Astrocyte of the spinal cord (primary cell): Measurements from ENCODE around the gene VARS1.
A peak's percentile ranks its signal among the peaks of the same experiment; 100 is the strongest.

Experiments
- DNase-seq: peaks from one replicate; pipeline ENCODE4 v3.0.0; 2011; ENCODE audit warnings: low read depth, low spot score
- H3K4me3 ChIP-seq: 2 replicates; pipeline ENCODE4 v1.5.1; 2011; ENCODE audit warnings: low read depth, mild to moderate bottlenecking, low read length, moderate library complexity
- in situ Hi-C: cut with HindIII; loops from 2 replicates; pipeline ENCODE4 v1.10.0; 2017; ENCODE audit warnings: low sequenced_read_pairs
- TF ChIP-seq, protein P1 (sequence below): IDR thresholded peaks from 2 replicates; pipeline ENCODE4 v1.5.1; 2012; ENCODE audit warnings: low read depth, mild to moderate bottlenecking, low read length, inconsistent platforms

The VARS1 gene

DNA sequence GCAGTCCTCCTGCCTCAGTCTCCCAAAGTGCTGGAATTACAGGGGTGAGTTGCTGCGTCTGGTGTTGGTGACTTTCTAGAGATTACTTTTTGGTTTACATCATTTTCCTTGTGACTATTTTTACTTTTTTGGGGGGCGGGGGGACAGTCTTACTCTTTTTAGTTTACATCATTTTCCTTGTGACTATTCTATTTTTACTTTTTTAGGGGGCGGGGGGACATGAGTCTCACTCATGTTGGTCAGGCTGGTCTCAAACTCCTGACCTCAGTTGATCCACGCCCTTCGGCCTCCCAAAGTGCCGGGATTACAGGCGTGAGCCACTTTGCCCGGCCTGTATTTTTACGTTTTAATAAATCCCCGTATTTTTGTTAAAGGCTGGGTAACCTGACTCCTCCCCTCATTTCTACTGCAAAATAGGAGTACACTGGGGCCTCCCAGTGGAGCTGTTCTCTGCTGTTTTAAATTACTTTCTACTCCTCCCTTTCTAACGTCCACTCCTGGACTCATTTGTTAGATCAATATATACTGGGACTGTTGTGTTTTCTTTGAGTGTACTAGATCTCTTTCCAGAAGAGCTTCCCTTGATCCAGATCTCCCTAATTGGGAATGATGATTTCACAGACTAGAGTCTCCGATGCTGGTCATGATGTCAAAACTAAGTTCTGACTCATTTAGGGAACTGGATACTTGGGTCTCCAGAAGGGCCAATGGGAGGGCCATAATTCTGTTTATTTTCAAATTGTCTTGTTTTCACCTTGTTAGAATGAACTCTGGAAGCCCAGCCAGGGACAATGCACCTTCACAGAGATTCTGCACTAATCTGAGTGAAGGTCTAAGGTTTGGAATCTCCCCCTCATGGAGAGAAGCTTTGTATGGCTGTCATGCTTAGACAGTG, 41.2 kb upstream of the VARS1 start:
- peak; percentile 56 for DNase-seq
- H3K4me3 ChIP-seq, result peak overlapping the region; percentile 79
- in situ Hi-C loops, result no loop called here
- TF ChIP-seq, protein P1, sequence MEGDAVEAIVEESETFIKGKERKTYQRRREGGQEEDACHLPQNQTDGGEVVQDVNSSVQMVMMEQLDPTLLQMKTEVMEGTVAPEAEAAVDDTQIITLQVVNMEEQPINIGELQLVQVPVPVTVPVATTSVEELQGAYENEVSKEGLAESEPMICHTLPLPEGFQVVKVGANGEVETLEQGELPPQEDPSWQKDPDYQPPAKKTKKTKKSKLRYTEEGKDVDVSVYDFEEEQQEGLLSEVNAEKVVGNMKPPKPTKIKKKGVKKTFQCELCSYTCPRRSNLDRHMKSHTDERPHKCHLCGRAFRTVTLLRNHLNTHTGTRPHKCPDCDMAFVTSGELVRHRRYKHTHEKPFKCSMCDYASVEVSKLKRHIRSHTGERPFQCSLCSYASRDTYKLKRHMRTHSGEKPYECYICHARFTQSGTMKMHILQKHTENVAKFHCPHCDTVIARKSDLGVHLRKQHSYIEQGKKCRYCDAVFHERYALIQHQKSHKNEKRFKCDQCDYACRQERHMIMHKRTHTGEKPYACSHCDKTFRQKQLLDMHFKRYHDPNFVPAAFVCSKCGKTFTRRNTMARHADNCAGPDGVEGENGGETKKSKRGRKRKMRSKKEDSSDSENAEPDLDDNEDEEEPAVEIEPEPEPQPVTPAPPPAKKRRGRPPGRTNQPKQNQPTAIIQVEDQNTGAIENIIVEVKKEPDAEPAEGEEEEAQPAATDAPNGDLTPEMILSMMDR, result no peak

DNA sequence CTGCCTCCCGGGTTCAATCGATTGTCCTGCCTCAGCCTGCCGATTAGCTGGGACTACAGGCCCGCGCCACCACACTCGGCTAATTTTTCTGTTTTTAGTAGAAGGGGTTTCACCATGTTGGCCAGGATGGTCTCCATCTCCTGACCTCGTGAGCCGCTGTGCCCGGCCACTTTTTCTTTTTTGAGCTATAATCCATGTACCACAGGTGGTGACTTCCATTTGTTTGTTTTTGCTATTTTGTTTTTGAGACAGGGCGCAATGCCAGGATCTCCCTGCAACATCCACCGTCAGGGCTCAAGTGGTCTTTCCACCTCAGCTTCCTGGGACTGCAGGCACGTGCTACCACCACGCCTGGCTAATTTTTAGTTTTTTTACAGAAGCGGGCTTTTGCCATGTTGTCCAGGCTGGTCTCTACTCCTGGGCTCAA, 40.5 kb upstream of the VARS1 start:
- H3K4me3 ChIP-seq, result peak overlapping the region; percentile 79
- TF ChIP-seq, protein P1, result no peak
- in situ Hi-C loops, result no loop called here
- DNase-seq, result no peak

DNA sequence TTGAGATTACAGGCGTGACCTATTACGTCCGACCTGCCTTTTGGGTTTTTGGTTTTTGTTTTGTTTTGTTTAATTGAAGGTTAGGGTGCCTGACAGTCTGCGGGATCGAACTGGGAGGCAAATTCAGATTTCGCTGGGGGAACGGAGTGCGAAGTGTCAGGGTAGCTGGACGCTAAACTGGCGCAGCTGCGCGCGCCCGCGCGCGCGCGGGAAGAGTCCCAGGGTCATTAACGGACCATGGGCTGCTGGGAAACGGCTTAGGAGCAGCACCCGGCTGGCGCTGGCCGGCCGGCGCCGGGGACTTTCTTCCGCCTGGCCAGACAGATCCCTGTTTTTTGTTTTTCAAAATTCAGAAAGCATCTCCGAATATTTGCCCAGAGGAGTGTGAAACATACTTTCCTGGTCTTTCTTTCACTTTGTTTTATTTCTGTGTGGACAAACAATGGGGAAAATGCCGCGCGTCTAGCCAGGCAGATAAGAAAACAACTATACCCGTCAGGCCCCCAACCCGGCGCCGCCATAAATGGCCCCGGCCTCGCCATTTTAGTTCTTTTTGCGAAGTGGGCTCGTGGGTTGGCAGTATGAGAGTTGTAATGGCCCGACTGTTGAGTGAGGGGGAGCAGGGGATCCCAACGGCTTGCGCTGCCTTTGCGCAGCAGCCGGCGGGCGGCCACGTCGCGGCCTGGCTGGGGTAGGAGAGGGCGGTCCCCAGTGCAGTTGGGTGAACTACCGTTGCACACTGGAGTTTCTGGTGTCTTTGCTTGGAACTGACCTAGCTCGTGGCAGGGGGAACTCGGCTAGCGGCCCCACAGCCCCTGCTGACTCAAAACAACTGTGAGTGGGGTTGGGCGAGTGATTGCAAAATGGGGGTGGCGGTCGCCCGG, 39.1 kb upstream of the VARS1 start:
- TF ChIP-seq, protein P1, result no peak
- DNase-seq, result peak; percentile 89
- in situ Hi-C loops, result no loop called here
- H3K4me3 ChIP-seq, result peak overlapping the region; percentile 79

DNA sequence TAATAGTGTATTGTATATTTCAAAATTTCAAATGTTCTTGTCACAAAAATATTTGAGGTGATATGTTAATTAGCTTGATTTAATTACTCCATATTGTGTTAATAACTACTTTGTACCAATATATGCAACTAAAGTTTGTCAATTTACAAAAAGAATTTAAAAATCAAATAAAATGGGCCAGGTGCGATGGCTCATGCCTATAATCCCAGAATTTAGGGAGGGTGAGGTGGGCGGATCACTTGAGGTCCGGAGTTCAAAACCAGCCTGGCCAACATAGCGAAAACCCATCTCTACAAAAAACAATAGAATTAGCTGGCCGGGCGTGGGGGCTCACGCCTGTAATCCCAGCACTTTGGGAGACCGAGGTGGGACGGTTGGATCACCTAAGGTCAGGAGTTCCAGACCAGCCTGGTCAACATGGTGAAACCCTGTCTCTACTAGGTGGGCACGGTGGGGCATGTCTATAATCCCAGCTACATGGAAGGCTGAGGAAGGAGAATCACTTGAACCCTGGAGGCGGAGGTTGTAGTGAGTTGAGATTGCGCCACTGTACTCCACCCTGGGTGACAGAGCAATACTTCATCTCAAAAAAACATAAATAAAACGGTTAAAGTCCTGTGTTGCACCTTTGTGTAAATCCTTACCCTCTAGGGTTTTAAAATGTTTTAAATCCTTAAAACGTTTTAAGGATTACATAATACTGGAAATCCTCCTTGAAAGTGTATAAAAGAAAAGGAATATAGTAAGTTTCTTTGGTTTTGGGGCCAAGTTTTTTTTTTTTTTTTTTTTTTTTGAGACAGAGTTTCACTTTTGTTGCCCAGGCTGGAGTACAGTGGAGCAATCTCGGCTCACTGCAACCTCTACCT, 36.0 kb upstream of the VARS1 start:
- TF ChIP-seq, protein P1, result no peak
- no peak for DNase-seq
- in situ Hi-C loops, result no loop called here
- peak overlapping the region; percentile 72 for H3K4me3 ChIP-seq

DNA sequence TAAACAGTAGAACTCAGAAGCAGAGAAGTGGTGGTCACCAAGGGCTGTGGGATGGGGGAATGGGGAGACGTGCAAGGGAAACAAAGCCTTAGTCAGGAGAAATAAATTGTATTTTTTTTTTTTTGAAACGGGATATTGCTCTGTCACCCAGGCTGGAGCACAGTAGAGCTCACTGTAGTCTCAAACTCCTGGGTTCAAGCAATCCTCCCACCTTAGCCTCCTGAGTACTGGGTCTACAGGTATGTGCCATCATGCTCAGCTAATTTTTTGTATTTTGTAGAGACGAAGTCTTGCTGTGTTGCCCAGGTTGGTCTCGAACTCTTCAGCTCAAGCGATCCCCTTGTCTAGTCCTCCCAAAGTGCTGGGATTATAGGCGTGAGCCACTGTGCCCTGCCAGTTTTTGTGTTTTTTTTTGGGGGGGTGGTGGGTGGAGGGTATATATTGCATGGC, 35.4 kb upstream of the VARS1 start:
- H3K4me3 ChIP-seq, result peak overlapping the region; percentile 72
- TF ChIP-seq, protein P1, result no peak
- DNase-seq, result no peak
- in situ Hi-C loops, result no loop called here
